Measurements from ENCODE around the gene ITPRIPL2.

DNA sequence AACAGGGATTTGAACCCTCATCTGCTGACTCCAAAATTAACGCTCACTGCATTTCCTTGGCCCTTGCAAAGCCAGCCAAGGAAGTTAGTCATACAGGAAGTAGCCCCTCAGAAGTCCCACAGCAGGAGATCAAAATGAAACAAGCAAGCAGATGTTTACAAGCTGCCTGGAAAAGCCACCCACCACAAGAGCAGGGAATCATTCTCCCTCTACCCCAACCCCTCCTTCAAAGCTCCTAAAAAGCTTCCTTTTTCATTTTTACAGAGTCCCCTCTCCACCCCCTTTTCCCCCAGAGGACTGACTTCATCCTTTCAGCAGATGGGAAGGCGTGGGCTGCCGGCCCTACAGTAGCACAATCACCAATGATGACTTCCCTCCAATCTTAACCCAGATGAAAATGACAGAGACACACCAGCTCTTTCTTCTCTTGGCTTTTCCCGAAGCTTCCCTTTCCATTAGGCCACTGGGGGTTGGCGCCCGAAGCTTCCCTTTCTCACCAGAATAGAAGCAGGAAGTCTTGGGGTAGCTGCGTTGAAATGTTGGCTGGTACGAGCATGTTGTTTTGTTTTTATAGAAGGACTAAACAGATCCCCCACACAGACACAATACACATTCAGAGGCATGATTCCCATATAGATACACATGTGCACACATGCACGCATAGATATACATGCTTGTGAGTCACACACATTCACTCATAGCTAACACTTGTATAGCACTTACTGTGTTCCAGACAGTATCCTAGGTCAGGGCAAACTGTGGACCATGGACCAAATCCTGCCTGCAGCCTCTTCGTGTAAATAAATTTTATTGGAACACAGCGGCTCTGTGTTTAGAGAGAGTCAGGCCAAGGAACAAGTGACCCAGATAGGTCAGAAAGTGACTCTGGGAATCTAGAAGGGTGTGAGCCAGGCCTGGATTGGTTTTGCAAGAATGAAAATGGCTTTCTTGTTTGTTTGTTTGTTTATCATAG, 17.4 kb downstream of the ITPRIPL2 start:
- no peak for TF ChIP-seq EZH2phosphoT487 (IDR thresholded peaks at IDR 0.05; ENCODE audit: low read depth)
- TF ChIP-seq, protein P1, sequence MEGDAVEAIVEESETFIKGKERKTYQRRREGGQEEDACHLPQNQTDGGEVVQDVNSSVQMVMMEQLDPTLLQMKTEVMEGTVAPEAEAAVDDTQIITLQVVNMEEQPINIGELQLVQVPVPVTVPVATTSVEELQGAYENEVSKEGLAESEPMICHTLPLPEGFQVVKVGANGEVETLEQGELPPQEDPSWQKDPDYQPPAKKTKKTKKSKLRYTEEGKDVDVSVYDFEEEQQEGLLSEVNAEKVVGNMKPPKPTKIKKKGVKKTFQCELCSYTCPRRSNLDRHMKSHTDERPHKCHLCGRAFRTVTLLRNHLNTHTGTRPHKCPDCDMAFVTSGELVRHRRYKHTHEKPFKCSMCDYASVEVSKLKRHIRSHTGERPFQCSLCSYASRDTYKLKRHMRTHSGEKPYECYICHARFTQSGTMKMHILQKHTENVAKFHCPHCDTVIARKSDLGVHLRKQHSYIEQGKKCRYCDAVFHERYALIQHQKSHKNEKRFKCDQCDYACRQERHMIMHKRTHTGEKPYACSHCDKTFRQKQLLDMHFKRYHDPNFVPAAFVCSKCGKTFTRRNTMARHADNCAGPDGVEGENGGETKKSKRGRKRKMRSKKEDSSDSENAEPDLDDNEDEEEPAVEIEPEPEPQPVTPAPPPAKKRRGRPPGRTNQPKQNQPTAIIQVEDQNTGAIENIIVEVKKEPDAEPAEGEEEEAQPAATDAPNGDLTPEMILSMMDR (IDR thresholded peaks at IDR 0.05; ENCODE audit: low read depth, low read length) = no peak
